ENCODE measurements around the gene COG1. TPM values are rescaled to one million over a fixed set of nuclear protein-coding genes. Genes with fewer than 3 reads are reported as not detected.

The COG1 gene, protein sequence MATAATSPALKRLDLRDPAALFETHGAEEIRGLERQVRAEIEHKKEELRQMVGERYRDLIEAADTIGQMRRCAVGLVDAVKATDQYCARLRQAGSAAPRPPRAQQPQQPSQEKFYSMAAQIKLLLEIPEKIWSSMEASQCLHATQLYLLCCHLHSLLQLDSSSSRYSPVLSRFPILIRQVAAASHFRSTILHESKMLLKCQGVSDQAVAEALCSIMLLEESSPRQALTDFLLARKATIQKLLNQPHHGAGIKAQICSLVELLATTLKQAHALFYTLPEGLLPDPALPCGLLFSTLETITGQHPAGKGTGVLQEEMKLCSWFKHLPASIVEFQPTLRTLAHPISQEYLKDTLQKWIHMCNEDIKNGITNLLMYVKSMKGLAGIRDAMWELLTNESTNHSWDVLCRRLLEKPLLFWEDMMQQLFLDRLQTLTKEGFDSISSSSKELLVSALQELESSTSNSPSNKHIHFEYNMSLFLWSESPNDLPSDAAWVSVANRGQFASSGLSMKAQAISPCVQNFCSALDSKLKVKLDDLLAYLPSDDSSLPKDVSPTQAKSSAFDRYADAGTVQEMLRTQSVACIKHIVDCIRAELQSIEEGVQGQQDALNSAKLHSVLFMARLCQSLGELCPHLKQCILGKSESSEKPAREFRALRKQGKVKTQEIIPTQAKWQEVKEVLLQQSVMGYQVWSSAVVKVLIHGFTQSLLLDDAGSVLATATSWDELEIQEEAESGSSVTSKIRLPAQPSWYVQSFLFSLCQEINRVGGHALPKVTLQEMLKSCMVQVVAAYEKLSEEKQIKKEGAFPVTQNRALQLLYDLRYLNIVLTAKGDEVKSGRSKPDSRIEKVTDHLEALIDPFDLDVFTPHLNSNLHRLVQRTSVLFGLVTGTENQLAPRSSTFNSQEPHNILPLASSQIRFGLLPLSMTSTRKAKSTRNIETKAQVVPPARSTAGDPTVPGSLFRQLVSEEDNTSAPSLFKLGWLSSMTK
- 22.7 and 23.1 TPM in 2 replicates for total RNA-seq

DNA sequence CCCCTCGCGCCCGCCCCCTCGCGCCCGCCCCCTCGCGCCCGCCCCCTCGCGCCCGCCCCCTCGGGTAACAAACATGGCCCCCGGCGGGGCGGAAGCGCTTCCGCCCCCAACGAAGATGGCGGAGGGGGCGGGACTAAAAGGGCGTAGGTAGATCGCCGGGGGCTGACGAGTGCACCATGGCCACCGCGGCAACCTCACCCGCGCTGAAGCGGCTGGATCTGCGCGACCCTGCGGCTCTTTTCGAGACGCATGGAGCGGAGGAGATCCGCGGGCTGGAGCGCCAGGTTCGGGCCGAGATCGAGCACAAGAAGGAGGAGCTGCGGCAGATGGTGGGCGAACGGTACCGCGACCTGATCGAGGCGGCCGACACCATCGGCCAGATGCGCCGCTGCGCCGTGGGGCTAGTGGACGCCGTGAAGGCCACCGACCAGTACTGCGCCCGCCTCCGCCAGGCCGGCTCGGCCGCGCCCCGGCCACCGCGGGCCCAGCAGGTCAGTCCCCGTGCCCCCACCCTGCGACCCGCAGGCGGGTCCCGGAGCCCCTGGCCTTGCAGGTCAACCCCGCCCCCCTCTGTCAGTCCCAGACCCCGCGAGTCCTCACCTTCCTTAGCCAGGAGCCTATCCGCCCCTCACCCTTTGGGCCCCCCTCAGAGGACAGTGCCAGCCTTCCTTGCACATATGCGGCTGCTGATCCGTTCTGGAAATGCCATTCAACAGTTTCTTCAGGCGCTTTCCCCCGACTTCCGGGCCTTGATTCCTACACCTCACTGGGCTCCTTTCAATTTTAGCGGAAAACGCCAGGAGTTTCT, at the start of gene COG1:
Gene COG1, plus strand, starts transcription at position 162 of the 808 bp plus-strand sequence. Its CDS starts 15 bp downstream, at position 177.

Other genes with a start within 250 kb of the COG1 start
- 24.9 and 26.1 TPM in 2 replicates for gene SLC39A11, start 100.4 kb upstream of the COG1 start, total RNA-seq
- gene SSTR2, start 28.0 kb upstream of the COG1 start, total RNA-seq = 0.39 and 0.43 TPM in 2 replicates
- gene CPSF4L, start 68.8 kb downstream of the COG1 start, total RNA-seq = 0.13 TPM in 1 of 2 replicates, not detected in the other
- gene CDC42EP4, start 118.9 kb downstream of the COG1 start, total RNA-seq = 14.1 and 17.9 TPM in 2 replicates

Data from articular chondrocyte of knee joint (primary cell).